ENCODE data around the gene IGF2BP3. TPM values are rescaled to one million over a fixed set of nuclear protein-coding genes. Genes with fewer than 3 reads are reported as not detected.

The IGF2BP3 gene
- total RNA-seq, 1 donor from 2014 or later: 242 TPM

DNA sequence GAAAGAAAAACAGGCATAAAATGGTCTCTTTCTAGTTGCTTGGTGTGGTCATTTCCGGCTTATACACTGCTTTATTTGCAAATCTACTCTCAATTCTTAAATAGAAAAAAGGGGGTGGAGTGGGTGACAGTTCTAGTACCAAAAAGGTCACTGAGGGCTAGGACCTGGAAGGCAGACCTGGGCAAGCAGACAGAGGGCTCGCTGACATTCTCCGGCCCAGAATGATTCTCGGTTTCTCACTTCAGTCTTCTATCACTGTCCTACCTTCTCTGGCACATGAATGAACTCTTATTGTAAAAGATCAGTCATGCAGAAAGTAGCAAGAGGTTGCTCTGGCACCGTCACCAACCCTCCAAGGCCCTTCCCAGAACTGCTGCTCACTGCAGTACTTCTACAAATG lies 117.1 kb downstream of the IGF2BP3 start:
- Histone ChIP-seq H3K9ac (no peak overlapping the region), H4K20me1 (ENCODE audit: low read depth) (peaks cover 94% of the 10 kb centered on the region), H3K27ac (peak overlapping the region; percentile 32), H3K27me3 (no peaks in the 10 kb centered on the region), H3K4me3 (no peak overlapping the region), H3K4me2 (peak overlapping the region; percentile 22), H3K9me3 (ENCODE audit: low read depth) (no peaks in the 10 kb centered on the region), H2AFZ (replicated peaks) (no peak overlapping the region), H3K36me3 (peaks cover 2% of the 10 kb centered on the region), H3K4me1 (peaks cover 54% of the 10 kb centered on the region), H3F3A (ENCODE audit: low read depth) (peaks cover 51% of the 10 kb centered on the region), H3K79me2 (ENCODE audit: low read depth) (peaks cover 80% of the 10 kb centered on the region)
- no peak overlapping the region for H3K27ac Mint-ChIP-seq
- no peaks in the 10 kb centered on the region for H3K27me3 Mint-ChIP-seq (ENCODE audit: insufficient read depth, low read depth)
- H3K36me3 Mint-ChIP-seq: peaks cover 19% of the 10 kb centered on the region
- H3K4me1 Mint-ChIP-seq: peaks cover 48% of the 10 kb centered on the region
- no peaks in the 10 kb centered on the region for H3K9me3 Mint-ChIP-seq
- peak; percentile 54 for DNase-seq (ENCODE audit: low spot score)
- H3K4me3 Mint-ChIP-seq: no peak overlapping the region
- TF ChIP-seq, protein P1, sequence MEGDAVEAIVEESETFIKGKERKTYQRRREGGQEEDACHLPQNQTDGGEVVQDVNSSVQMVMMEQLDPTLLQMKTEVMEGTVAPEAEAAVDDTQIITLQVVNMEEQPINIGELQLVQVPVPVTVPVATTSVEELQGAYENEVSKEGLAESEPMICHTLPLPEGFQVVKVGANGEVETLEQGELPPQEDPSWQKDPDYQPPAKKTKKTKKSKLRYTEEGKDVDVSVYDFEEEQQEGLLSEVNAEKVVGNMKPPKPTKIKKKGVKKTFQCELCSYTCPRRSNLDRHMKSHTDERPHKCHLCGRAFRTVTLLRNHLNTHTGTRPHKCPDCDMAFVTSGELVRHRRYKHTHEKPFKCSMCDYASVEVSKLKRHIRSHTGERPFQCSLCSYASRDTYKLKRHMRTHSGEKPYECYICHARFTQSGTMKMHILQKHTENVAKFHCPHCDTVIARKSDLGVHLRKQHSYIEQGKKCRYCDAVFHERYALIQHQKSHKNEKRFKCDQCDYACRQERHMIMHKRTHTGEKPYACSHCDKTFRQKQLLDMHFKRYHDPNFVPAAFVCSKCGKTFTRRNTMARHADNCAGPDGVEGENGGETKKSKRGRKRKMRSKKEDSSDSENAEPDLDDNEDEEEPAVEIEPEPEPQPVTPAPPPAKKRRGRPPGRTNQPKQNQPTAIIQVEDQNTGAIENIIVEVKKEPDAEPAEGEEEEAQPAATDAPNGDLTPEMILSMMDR (IDR thresholded peaks at IDR 0.05): no peak
- TF ChIP-seq EZH2 (IDR thresholded peaks at IDR 0.05) (no peak), EZH2phosphoT487 (IDR thresholded peaks at IDR 0.05) (no peak)

DNA sequence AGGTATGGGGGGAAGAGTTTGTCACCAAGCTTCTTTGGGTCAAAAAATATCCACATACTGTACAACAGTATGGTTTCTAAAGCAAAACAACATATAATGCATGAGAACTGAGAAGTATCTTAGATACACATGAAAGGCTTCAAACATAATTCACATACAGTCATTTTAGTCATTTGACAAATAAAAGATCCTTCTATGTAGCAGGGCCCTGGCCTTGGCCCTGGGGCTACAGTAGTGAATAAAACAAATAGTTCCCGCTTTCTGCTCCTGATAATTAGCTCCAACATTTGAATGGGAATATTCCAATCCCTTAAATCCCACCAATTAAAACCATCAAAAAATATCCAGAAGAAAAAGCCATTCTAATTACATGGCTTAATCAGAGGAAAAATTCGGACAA lies 119.8 kb downstream of the IGF2BP3 start:
- peaks cover 36% of the 10 kb centered on the region for H3K36me3 Mint-ChIP-seq
- peaks cover 2% of the 10 kb centered on the region for H3K36me3 ChIP-seq
- peak overlapping the region; percentile 18 for H3K27ac Mint-ChIP-seq
- H3K9me3 ChIP-seq (ENCODE audit: low read depth): no peaks in the 10 kb centered on the region
- no peaks in the 10 kb centered on the region for H3K27me3 ChIP-seq
- H3K79me2 ChIP-seq (ENCODE audit: low read depth): peaks cover 62% of the 10 kb centered on the region
- peaks cover 79% of the 10 kb centered on the region for H4K20me1 ChIP-seq (ENCODE audit: low read depth)
- no peaks in the 10 kb centered on the region for H3K27me3 Mint-ChIP-seq (ENCODE audit: insufficient read depth, low read depth)
- H2AFZ ChIP-seq (replicated peaks): no peak overlapping the region
- TF ChIP-seq, protein P1 (IDR thresholded peaks at IDR 0.05): no peak
- TF ChIP-seq EZH2 (IDR thresholded peaks at IDR 0.05) (no peak), EZH2phosphoT487 (IDR thresholded peaks at IDR 0.05) (no peak)
- H3K4me3 Mint-ChIP-seq: no peak overlapping the region
- DNase-seq (ENCODE audit: low spot score): no peak
- peaks cover 59% of the 10 kb centered on the region for H3K4me1 Mint-ChIP-seq
- peaks cover 51% of the 10 kb centered on the region for H3F3A ChIP-seq (ENCODE audit: low read depth)
- H3K4me3 ChIP-seq: no peak overlapping the region
- no peak overlapping the region for H3K9ac ChIP-seq
- H3K4me2 ChIP-seq: peak overlapping the region; percentile 42
- no peaks in the 10 kb centered on the region for H3K9me3 Mint-ChIP-seq
- H3K4me1 ChIP-seq: peaks cover 56% of the 10 kb centered on the region
- H3K27ac ChIP-seq: peak overlapping the region; percentile 56

DNA sequence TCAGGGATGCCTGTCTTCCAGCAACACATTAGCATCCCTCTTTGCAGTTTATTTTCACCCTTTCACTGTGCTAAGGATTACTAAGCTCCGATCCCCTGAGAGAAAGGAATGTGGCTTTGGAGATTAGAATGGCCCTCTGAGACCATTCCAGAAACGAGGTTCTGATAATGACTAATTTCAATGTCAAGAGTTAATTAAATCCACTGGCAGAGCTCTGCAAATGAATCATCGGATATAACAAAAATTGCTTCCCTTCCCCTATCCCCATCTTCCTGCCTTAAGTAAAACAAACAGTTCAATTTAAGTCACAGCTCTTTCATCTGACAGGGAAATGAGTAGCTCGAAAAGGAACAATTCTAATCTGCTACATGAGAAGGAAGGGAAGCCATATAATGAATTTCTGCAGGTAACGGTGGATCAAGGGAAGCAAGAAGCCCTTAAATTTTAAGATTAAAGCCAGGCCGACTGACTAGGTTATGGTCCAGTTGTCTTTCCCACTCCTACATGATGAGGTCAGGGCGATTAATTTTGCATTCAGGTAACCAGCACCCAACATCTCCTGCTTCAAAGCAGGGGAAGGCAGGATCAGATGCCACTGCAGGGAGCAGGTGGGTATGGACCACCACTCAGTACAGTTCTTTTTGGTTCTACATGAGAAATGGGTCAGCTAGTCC lies 120.7 kb downstream of the IGF2BP3 start:
- H3K4me3 ChIP-seq: no peak overlapping the region
- H2AFZ ChIP-seq (replicated peaks): no peak overlapping the region
- H3K27me3 ChIP-seq: no peaks in the 10 kb centered on the region
- H4K20me1 ChIP-seq (ENCODE audit: low read depth): peaks cover 73% of the 10 kb centered on the region
- Mint-ChIP-seq H3K27me3 (ENCODE audit: insufficient read depth, low read depth) (no peaks in the 10 kb centered on the region), H3K4me1 (peaks cover 64% of the 10 kb centered on the region), H3K27ac (peak overlapping the region; percentile 43), H3K36me3 (peaks cover 36% of the 10 kb centered on the region), H3K9me3 (no peaks in the 10 kb centered on the region), H3K4me3 (no peak overlapping the region)
- peaks cover 51% of the 10 kb centered on the region for H3F3A ChIP-seq (ENCODE audit: low read depth)
- peak overlapping the region; percentile 35 for H3K27ac ChIP-seq
- no peaks in the 10 kb centered on the region for H3K9me3 ChIP-seq (ENCODE audit: low read depth)
- H3K79me2 ChIP-seq (ENCODE audit: low read depth): peaks cover 58% of the 10 kb centered on the region
- H3K4me1 ChIP-seq: peaks cover 59% of the 10 kb centered on the region
- peak; percentile 71 for DNase-seq (ENCODE audit: low spot score)
- H3K36me3 ChIP-seq: peaks cover 2% of the 10 kb centered on the region
- peak overlapping the region; percentile 42 for H3K4me2 ChIP-seq
- H3K9ac ChIP-seq: no peak overlapping the region
- TF ChIP-seq, protein P1 (IDR thresholded peaks at IDR 0.05): no peak
- no peak for TF ChIP-seq EZH2 (IDR thresholded peaks at IDR 0.05)
- TF ChIP-seq EZH2phosphoT487 (IDR thresholded peaks at IDR 0.05): no peak

Data from neural progenitor cell (in vitro differentiated cells).